Activated T-cell treated with anti-CD3 and anti-CD28 coated beads, Interleukin-2, amount 50 U/mL, for 48 hours (primary cell): ENCODE results near the gene INTS4.
"Not testable (repeated sequence)": the region's sequence is repeated elsewhere in the genome, so short reads cannot be mapped to it uniquely, and the experiment has no call there.

ENCODE experiments used
- DNase-seq, 2 experiments: peaks; one replicate each; pipeline ENCODE4 v3.0.0-alpha.2; 2020

The INTS4 gene

DNA sequence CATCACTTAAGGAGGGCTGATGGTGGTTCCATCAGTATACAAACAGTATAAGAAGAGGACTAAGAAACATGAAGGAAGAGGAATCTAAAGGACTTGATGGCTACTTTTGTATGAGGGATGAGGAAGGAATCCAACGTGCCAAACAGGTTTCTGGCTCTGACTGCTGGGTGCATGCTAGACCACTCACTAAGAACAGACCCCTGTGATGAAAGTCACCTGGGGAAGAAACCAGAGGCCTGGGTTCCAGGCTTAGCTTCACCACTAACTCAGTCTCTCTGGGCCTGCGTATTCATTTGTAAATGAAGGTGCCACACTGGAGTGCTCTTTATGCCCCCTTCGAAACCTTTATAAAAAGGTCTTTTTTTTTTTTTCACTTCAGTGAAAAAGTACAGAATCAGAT lies 118.4 kb downstream of the INTS4 start:
- no peak for DNase-seq

DNA sequence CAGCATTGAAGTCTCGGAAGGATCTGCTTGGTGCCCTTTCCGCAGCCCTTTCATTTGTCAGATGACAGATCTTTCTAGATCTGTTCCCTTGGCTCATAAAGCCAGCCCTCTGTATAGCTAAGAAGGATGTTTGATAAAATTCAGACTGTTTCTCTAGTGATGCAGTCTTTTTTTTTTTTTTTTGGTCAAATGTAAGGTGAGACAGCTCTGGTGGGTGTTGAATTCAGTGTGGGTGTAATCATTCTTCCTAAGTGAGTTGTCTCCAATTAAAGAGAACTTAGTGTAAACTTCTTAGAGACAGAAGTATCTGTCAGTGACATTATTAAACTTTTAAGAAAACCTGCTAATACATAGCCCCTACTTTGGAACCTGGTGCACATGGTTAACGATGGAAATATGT lies 120.3 kb downstream of the INTS4 start:
- no peak for DNase-seq

DNA sequence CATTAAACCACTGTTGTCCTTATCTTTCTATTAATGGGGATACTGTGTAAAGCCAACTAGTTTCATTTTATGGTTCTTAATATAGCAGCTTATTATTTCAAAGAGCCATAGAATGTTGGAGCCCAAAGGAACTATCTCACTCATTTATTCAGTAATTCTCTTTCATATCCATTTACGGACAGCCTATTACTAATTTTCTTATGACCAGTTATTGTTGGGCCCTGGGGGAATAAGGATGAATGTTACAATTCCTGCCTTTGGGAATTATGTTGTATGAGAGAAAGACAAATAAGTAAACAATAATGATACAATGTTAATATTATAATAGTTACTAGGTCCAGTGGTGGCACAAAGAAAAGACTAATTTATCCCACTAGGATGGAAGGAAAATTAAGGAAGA lies 121.1 kb downstream of the INTS4 start:
- no peak for DNase-seq

DNA sequence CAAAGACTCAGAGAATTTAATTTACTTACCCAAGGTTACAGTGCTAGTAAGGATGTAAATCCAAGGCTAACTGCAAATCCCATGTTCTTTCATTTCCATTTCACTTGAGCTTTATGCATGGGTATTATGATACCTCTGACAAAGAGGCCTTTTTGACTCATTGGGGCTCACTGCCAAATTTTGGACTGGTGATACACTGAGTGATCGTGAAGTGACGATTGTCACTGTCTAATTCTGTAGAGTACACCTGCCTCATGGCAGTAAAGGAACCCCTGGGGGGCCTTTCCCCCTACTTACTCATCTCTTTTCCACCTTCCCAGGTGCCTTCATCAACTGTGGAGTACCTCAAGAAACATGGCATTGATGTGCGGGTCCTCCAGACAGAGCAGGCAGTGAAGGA lies 122.6 kb downstream of the INTS4 start:
- no peak for DNase-seq

DNA sequence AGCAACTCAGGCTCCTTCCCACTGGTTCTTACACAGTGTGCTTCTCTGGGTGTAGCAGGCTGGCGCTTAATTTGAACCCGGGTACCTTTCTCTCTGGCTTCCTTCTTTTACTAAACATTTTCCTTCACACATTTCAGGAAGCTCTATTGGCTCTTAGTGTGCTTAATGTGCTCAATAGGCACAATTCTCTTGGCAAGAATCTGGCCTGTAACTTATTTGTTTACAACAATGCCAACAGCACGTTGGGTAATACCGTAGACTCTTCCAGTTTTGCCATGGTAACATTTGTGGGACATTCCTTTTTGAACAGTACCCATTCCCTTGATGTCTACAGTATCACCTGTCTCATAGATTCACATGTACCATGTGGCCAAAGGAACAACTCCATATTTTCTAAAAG lies 125.7 kb downstream of the INTS4 start:
- no peak for DNase-seq

DNA sequence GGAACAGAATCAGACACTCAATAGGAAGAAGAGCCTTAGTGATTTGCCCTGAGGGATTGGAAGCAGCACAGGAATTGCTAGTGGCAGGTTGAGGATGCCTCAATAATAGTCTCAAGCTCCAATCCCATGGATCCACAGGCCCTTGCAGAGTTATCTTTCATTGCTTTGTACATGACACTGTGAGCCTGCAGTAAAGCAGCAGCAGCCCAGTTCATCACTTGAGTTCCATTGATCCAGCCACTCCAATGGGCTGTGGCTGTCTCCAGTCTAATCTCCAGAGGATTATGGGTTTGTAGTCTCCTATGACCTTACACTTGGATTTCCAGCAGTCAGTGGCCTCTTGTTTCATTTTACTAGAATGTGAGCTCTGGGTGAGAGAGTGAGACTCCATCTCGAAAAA lies 128.1 kb downstream of the INTS4 start:
- no peak for DNase-seq

DNA sequence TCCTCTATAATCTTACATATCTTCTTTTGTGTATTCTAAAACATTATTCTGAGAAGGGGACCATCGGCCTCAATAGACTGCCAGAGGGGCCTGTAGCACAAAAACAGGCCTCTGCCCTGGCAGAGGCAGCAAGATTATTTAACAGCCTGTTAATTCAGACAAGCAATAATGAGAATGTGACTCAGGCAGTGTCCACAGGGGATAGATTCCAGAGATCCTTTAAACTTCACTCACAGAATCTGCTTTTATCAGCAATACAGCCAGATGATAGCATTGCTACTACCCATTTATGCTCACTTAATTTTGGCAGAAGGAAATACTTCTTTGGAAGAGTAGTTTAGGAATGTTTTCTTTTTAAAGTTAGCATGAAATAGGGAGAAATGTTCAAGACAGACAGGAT lies 128.7 kb downstream of the INTS4 start:
- no peak for DNase-seq

DNA sequence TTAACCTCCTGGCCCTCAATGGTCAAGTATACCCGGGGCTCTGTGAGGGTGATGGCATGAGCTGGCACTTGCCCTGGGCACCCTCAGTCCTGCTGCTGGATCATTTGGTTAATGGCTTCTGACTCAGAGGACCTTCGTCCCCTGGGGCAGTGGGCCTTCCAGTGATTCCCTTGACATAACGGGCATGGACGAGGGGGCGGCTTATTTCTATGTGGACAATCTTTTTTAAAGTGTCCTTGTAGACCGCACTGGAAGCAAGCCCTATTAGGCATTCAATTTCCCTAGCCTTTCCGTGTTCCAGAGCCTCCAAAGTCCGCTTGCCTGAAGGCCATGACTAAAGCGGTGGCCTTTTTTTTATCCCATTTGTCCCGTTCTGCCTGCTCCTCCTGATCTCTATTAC lies 133.0 kb downstream of the INTS4 start:
- not testable (repeated sequence) for DNase-seq

DNA sequence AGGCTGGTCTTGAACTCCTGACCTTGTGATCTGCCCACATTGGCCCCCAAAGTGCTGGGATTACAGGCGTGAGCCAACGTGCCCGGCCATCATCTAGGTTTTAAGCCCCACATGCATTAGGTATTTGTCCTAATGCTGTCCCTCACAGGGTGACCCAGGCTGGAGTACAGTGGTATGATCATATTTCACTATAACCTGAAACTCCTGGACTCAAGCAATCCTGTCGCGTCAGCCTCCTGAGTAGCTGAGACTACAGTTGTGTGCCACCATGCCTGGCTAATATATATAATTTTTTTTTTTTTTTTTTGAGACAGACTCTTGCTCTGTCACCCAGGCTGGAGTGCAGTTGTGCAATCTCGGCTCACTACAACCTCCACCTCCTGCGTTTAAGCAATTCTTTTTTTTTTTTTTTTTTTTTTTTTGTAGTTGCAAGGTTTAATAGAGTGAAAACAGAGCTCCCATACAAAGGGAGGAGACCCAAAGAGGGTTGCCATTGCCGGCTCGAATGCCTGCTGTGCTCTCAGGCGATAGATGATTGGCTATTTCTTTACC lies 136.5 kb downstream of the INTS4 start:
- DNase-seq = not testable (repeated sequence)

DNA sequence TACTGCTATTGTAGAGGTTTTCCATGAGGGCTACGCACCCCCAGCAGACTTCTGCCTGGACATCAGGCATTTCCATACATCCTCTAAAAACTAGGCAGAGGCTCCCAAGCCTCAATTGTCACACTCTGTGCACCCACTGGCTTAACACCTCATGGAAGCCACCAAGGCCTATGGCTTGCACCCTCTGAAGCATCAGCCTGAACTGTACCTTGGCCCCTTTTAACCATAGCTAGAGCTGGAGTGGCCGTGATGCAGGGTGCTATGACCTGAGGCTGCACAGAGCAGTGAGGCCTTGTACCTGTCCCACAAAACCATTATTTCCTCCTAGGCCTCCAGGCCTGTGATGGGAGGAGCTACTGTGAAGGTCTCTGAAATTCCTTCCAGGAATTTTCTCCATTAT lies 139.6 kb downstream of the INTS4 start:
- no peak for DNase-seq

DNA sequence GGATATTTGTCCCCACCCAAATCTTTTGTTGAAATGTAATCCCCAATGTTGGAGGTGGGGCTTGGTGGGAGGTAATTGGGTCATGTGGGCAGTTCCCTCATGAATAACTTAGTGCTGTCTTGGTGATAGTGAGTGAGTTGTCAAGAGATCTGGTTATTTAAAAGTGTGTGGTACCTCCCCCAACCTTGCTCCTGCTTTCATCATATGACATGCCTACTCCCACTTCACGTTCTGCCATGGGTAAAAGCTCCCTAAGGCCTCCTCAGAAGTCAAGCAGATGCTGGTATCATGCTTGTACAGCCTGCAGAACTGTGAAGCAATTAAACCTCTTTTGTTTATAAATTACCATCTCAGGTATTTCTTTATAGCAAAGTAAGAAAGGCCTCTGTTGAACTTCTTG lies 143.0 kb downstream of the INTS4 start:
- DNase-seq = no peak

DNA sequence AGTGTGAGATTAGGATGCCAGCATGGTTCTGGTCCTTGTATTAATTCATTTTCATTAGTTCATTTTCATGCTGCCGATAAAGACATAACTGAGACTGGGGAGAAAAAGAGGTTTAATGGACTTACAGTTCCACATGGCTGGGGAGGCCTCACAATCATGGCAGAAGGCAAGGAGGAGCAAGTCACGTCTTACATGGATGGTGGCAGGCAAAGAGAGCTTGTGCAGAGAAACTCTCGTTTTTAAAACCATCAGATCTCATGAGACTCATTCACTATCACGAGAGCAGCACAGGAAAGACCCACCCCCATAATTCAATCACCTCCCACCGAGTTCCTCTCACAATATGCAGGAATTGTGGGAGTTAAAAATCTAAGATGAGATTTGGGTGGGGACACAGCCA lies 150.8 kb downstream of the INTS4 start:
- DNase-seq = not testable (repeated sequence)

DNA sequence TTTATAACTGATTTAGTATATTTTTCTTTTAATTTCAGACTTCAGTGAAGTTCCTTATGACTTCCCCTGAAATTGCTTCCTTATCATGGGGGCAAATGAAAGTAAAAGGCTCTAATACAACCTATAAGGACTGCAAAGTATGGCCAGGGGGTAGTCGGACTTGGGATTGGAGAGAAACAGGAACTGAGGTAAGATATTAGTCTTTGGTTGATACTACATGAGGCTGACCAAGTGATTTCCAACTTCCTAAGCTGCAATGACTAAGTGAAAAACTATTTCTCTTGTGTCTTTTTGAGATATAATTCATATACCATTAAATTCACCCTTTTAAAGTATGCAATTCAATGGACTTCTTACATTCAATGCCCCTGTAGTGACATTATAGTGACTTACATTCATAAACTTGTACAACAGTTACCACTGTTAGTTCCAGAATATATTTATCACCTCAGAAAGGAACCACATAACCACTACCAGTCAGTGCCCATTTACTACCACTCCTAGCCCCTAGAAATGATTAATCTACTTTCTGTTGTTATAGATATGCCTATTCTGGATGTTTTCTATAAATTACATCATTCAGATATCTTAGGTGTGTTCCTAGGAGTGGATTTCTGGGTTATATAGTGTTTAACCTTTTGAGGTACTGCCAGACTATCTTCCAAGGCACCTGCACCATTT lies 151.9 kb downstream of the INTS4 start:
- no peak for DNase-seq

DNA sequence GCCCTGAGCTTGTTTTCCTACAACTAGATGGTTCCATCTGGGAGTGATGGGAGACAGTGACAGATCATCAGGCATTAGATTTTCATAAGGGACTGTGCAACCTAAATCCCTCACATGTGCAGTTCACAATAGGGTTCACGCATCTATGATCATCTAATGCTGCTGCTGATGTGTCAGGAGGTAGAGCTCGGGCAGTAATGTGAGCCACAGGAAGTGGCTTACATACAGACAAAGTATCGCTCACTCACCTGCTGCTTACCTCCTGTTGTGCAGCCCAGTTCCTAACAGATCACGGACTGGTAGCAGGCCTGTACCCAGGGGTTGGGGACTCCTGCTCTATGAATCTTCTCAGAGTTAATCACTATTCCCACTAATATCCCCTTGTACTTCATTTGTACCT lies 161.2 kb downstream of the INTS4 start:
- DNase-seq = no peak

DNA sequence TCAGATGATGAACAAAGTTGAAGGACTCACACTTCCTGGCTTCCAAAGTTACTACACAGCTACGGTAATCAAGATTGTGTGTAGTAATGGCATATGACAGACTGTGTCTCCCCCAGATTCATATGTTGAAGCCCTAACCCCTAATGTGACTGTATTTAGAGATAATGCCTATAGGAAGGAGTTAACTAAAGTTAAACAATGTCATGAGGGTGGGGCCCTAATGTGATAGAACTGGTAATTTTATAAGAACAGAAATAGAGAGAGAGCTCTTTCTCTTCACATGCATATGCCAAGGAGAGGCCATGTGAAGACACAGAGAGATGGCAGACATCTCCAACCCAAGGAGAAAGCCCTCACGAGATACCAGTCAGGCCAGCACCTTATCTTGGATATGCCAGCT lies 165.5 kb downstream of the INTS4 start:
- DNase-seq = no peak
